Dendritic cell treated with granulocyte-macrophage colony-stimulating factor and Interleukin-4, amounts not matched to agents 40 ng/mL and 50 ng/mL, for 4 days (primary cell): Measurements from ENCODE around the gene CFAP20DC.
"Not testable (repeated sequence)": the region's sequence is repeated elsewhere in the genome, so short reads cannot be mapped to it uniquely, and the experiment has no call there.

Experiments
- H3K27ac Mint-ChIP-seq: one replicate; pipeline ENCODE4 v1.8.0; 2022; ENCODE audit warnings: mild to moderate bottlenecking, mixed read lengths
- H3K27me3 Mint-ChIP-seq: one replicate; pipeline ENCODE4 v1.8.0; 2022; ENCODE audit warnings: mild to moderate bottlenecking, mixed read lengths
- H3K36me3 Mint-ChIP-seq: one replicate; pipeline ENCODE4 v1.8.0; 2022; ENCODE audit warnings: low read depth, mixed read lengths
- H3K4me1 Mint-ChIP-seq: one replicate; pipeline ENCODE4 v1.8.0; 2022; ENCODE audit warnings: low read depth, mixed read lengths
- H3K4me3 Mint-ChIP-seq: one replicate; pipeline ENCODE4 v1.8.0; 2022; ENCODE audit warnings: mild to moderate bottlenecking, moderate library complexity, mixed read lengths
- H3K9me3 Mint-ChIP-seq: one replicate; pipeline ENCODE4 v1.8.0; 2022; ENCODE audit warnings: mixed read lengths
- intact Hi-C: fragments of 100-400 bp; cut with micrococcal nuclease; formaldehyde crosslinking; loops from one replicate; pipeline ENCODE4 v1.15.0; 2022

Gene CFAP20DC

DNA sequence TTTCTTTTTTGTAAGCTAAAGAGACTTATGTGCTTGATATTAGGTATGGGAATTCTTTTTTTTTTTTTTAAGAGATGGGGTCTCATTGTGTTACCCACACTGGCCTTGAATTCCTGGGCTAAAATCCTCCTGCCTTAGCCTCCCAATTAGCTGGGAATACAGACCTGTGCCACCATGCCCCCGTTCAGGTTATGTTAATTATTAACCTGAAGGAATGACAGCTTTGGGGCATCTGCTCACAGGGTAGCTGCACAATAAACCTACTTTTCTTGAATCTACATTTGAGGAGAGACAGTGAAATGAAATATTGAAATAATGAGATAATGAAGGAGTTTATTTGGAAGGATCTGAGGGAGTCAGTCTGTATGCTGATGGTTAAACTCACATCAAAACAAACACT, 225.0 kb downstream of the CFAP20DC start:
- Mint-ChIP-seq H3K27me3 (no peaks in the 10 kb centered on the region), H3K9me3 (no peaks in the 10 kb centered on the region), H3K27ac (no peak overlapping the region), H3K36me3 (no peaks in the 10 kb centered on the region), H3K4me3 (no peak overlapping the region), H3K4me1 (no peaks in the 10 kb centered on the region)
- intact Hi-C loops, result loop anchor here (5.0 kb wide), 1 partner anchor 228 kb away; the partner anchor contains the start of gene CFAP20DC

DNA sequence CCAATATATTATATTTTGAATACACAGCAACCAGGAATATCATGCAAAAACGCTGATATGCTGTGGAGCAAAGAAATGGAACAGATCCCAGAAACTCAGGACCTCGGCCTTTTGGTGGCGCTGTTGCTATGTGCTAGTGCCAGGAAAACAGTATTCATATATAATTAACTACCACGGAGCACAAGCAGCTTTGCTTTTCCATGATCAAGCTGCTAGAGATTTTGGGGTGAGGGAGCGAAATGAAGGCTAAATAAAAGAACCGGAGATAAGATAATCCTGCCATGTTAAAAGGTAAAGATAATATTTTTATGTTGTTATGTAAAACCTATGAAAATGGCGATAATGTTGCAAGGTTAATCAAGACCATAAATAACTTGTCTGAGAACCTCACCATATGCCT, 225.5 kb downstream of the CFAP20DC start:
- H3K36me3 Mint-ChIP-seq, result no peaks in the 10 kb centered on the region
- no peak overlapping the region for H3K27ac Mint-ChIP-seq
- H3K9me3 Mint-ChIP-seq, result no peaks in the 10 kb centered on the region
- H3K4me1 Mint-ChIP-seq, result no peaks in the 10 kb centered on the region
- intact Hi-C loops, result no loop called here
- no peaks in the 10 kb centered on the region for H3K27me3 Mint-ChIP-seq
- H3K4me3 Mint-ChIP-seq, result no peak overlapping the region

DNA sequence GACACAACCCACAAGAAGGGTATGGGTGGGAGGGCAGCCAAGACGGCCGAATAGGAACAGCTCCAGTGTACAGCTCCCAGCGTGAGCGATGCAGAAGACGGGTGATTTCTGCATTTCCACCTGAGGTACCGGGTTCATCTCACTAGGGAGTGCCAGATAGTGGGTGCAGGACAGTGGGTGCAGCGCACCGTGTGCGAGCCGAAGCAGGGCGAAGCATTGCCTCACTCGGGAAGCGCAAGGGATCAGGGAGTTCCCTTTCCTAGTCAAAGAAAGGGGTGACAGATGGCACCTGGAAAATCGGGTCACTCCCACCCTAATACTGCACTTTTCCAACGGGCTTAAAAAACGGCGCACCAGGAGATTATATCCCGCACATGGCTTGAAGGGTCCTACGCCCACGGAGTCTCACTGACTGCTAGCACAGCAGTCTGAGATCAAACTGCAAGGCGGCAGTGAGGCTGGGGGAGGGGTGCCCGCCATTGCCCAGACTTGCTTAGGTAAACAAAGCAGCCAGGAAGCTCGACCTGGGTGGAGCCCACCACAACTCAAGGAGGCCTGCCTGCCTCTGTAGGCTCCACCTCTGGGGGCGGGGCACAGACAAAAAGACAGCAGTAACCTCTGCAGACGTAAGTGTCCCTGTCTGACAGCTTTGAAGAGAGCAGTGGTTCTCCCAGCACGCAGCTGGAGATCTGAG, 243.1 kb downstream of the CFAP20DC start:
- H3K9me3 Mint-ChIP-seq, result peaks cover 20% of the 10 kb centered on the region
- H3K4me3 Mint-ChIP-seq, H3K4me1 Mint-ChIP-seq, H3K27ac Mint-ChIP-seq, H3K36me3 Mint-ChIP-seq, intact Hi-C loops, H3K27me3 Mint-ChIP-seq: not testable (repeated sequence)

GRCh38 chr3:58804914-58805313, 244.9 kb downstream of the CFAP20DC start:
- no peak overlapping the region for H3K27ac Mint-ChIP-seq
- no peak overlapping the region for H3K4me3 Mint-ChIP-seq

GRCh38 chr3:58801541-58801940, 248.3 kb downstream of the CFAP20DC start:
- peaks cover 3% of the 10 kb centered on the region for H3K9me3 Mint-ChIP-seq
- no peak overlapping the region for H3K27ac Mint-ChIP-seq
- H3K4me1 Mint-ChIP-seq, result peaks cover 8% of the 10 kb centered on the region
- H3K27me3 Mint-ChIP-seq, result no peaks in the 10 kb centered on the region
- no peaks in the 10 kb centered on the region for H3K36me3 Mint-ChIP-seq
- intact Hi-C loops, result no loop called here
- no peak overlapping the region for H3K4me3 Mint-ChIP-seq

More at GRCh38 chr3:58804914-58805313, 244.9 kb downstream of the CFAP20DC start:
- no peaks in the 10 kb centered on the region for H3K27me3 Mint-ChIP-seq
- no peaks in the 10 kb centered on the region for H3K36me3 Mint-ChIP-seq
- intact Hi-C loops, result no loop called here
- H3K9me3 Mint-ChIP-seq, result peaks cover 20% of the 10 kb centered on the region
- no peaks in the 10 kb centered on the region for H3K4me1 Mint-ChIP-seq

DNA sequence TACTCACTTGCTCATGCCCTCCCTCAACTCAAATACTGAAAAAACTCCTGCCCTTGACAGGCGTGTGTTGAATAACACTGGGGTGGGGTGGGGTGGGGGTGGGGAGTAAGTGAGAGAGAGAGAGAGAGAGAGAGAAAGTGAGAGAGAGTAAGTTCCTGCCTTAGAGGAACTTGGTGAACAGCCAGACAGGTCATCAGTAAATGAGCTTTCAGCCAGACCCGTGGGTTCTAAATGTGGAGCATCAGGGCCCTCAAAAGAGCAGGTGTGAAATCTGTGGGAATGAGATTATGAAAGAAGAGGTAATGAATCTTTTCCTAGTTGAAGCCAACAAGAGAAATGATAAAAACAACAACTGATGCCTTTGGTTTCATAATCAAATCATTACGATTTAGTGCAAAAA, 248.9 kb downstream of the CFAP20DC start:
- H3K9me3 Mint-ChIP-seq, result no peaks in the 10 kb centered on the region
- peaks cover 8% of the 10 kb centered on the region for H3K4me1 Mint-ChIP-seq
- H3K4me3 Mint-ChIP-seq, result no peak overlapping the region
- intact Hi-C loops, result no loop called here
- no peaks in the 10 kb centered on the region for H3K27me3 Mint-ChIP-seq
- H3K27ac Mint-ChIP-seq, result no peak overlapping the region
- H3K36me3 Mint-ChIP-seq, result no peaks in the 10 kb centered on the region

DNA sequence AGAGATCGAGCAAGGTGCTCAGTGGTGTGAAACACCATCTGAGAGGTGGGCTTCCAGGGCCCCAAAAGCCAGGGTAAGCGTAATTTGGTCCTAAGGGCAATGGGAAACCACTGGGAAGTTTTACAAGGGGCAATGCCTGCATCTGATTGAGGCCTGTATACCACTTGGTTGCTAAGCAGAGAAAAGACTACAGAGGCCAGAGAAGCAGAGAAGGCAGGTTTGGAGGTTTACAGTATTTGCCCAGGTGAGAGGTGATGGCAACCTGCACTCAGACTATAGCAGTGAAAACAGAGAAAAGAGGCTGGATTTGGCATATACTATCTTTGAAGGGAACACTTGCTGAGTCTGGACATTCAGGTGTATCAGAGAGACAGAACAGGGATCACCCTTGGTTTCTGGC, 249.8 kb downstream of the CFAP20DC start:
- Mint-ChIP-seq H3K27ac (no peak overlapping the region), H3K9me3 (no peaks in the 10 kb centered on the region), H3K27me3 (no peaks in the 10 kb centered on the region), H3K4me1 (peaks cover 8% of the 10 kb centered on the region), H3K4me3 (no peak overlapping the region), H3K36me3 (no peaks in the 10 kb centered on the region)
- intact Hi-C loops, result no loop called here

DNA sequence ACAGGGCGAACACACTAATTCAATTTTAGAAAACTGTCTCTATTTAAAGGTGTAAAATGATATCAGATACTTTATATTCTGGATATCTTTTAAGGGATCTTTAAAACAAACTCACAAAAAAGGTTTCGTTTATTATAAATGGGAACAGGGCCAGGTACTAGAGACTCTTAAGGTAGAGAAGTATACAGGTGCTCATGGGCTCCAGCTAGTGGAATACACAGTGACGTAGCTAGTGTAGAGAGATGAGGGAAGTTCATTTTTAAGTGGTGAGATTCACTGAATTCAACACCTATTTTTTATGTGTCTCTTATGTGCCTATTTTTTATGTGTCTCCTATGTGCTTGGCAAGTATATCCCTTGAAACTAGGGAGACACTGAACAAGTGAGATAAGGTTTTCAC, 250.6 kb downstream of the CFAP20DC start:
- no peaks in the 10 kb centered on the region for H3K27me3 Mint-ChIP-seq
- intact Hi-C loops, result no loop called here
- H3K4me3 Mint-ChIP-seq, result no peak overlapping the region
- H3K36me3 Mint-ChIP-seq, result no peaks in the 10 kb centered on the region
- peaks cover 8% of the 10 kb centered on the region for H3K4me1 Mint-ChIP-seq
- H3K9me3 Mint-ChIP-seq, result no peaks in the 10 kb centered on the region
- H3K27ac Mint-ChIP-seq, result no peak overlapping the region

GRCh38 chr3:58798312-58798711, 251.5 kb downstream of the CFAP20DC start:
- Mint-ChIP-seq H3K4me1 (peaks cover 8% of the 10 kb centered on the region), H3K9me3 (no peaks in the 10 kb centered on the region)

DNA sequence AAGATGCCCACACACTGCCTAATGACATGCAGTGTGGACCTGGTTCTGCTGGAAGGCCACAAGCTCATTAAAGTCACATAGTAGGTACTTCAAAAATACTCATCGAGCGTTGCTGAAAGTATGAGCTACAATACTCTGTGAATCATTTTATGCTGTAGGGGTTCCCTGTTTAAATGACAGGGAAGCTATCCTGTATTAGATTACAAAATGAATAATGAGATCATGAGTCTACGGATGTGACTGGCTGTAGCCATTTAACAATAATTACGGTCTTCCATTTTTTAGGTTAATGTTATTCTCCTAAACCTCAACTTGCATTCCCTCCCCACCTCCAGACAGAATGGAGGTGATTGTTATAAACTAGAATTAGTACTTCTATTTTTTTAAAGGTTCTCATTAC, 255.1 kb downstream of the CFAP20DC start:
- no peak overlapping the region for H3K4me3 Mint-ChIP-seq
- H3K36me3 Mint-ChIP-seq, result no peaks in the 10 kb centered on the region
- no peak overlapping the region for H3K27ac Mint-ChIP-seq
- H3K27me3 Mint-ChIP-seq, result no peaks in the 10 kb centered on the region
- H3K9me3 Mint-ChIP-seq, result no peaks in the 10 kb centered on the region
- peaks cover 8% of the 10 kb centered on the region for H3K4me1 Mint-ChIP-seq
- intact Hi-C loops, result no loop called here

More at GRCh38 chr3:58798312-58798711, 251.5 kb downstream of the CFAP20DC start:
- H3K4me3 Mint-ChIP-seq, result no peak overlapping the region
- no peaks in the 10 kb centered on the region for H3K36me3 Mint-ChIP-seq
- no peak overlapping the region for H3K27ac Mint-ChIP-seq
- no peaks in the 10 kb centered on the region for H3K27me3 Mint-ChIP-seq
- intact Hi-C loops, result no loop called here

GRCh38 chr3:58793938-58794337, 255.9 kb downstream of the CFAP20DC start:
- no peak overlapping the region for H3K4me3 Mint-ChIP-seq
- intact Hi-C loops, result no loop called here
- no peaks in the 10 kb centered on the region for H3K27me3 Mint-ChIP-seq
- H3K27ac Mint-ChIP-seq, result no peak overlapping the region
- H3K4me1 Mint-ChIP-seq, result peaks cover 8% of the 10 kb centered on the region
- H3K9me3 Mint-ChIP-seq, result no peaks in the 10 kb centered on the region
- H3K36me3 Mint-ChIP-seq, result no peaks in the 10 kb centered on the region

DNA sequence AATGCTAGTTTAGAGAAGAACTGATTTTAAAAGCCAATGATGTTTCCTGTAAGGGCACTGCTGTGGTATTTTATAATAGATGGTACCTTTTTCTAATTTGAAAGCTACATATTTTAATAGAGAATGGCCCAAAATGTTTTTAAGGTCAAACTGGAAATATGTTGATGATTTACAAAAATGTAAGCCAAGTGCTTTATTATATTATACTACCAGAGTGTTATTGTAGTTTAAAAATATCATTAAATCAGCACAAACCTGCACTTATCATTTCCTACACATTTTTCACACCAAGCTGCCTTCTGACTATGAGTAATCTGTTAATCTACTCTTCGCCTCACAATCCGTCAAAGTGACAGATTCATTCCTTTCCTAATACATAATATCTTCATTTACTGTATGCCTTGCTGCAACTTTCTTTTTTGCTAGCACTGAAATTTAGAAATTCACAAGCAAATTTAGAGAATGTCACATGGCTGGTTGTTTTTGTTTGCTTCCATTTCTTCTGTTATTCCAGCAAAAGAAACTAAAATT, 256.8 kb downstream of the CFAP20DC start:
- H3K27ac Mint-ChIP-seq, result no peak overlapping the region
- intact Hi-C loops, result no loop called here
- no peak overlapping the region for H3K4me3 Mint-ChIP-seq
- no peaks in the 10 kb centered on the region for H3K9me3 Mint-ChIP-seq
- no peaks in the 10 kb centered on the region for H3K36me3 Mint-ChIP-seq
- no peaks in the 10 kb centered on the region for H3K27me3 Mint-ChIP-seq
- peaks cover under 1% of the 10 kb centered on the region for H3K4me1 Mint-ChIP-seq

DNA sequence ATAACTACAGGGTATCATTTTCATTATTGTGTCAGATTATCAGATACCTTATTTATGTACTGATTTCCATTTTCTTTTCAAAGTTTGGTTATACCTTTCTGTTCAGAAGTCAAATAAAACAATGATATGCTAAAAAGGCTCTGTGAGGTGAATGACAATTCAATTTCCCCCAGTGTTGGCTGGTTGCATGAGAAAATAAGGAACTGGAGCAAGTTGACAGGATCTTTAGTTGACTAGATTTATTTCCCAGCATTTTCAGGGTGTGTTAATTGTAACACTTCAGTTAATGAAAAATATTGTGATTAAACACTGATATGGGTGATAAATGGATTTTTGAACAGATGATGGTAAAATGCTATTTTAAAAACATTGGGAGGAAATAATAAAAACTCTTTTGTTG, 260.4 kb downstream of the CFAP20DC start:
- peaks cover 2% of the 10 kb centered on the region for H3K27me3 Mint-ChIP-seq
- no peaks in the 10 kb centered on the region for H3K36me3 Mint-ChIP-seq
- intact Hi-C loops, result no loop called here
- H3K4me3 Mint-ChIP-seq, result no peak overlapping the region
- no peaks in the 10 kb centered on the region for H3K4me1 Mint-ChIP-seq
- no peak overlapping the region for H3K27ac Mint-ChIP-seq
- H3K9me3 Mint-ChIP-seq, result no peaks in the 10 kb centered on the region

DNA sequence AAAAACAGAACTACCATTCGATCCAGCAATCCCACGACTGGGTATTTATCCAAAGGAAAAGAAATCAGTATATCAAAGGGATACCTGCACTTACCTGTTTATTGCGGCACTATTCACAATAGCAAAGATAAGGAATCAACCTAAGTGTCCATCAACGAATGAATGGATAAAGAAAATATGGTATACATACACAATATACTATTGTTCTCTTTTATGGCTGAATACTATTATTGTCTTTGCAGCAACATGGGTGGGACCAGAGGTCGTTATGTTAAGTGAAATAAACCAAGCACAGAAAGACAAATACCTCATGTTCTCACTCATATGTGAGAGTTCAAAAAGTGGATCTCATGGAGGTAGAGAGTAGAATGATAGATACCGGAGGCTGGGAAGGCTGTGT, 264.9 kb downstream of the CFAP20DC start:
- no peaks in the 10 kb centered on the region for H3K36me3 Mint-ChIP-seq
- intact Hi-C loops, result no loop called here
- no peak overlapping the region for H3K27ac Mint-ChIP-seq
- H3K27me3 Mint-ChIP-seq, result peaks cover 2% of the 10 kb centered on the region
- H3K9me3 Mint-ChIP-seq, result peaks cover 17% of the 10 kb centered on the region
- no peak overlapping the region for H3K4me3 Mint-ChIP-seq
- H3K4me1 Mint-ChIP-seq, result no peaks in the 10 kb centered on the region

DNA sequence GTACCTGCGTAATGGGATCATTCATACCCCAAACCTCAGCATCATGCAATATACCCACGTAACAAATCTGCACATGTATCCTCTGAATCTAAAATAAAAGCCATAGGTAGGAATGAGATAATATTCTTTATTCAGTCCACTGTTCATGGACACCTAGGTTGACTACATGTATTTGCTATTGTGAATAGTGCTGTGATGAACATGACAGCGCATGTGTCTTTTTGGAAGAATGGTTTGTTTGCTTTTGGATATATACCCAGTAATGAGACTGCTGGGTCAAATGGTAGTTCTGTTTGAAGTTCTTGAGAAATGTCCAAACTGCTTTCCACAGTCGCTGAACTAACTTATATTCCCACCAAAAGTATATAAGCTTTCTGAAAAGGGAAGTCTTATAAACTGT, 265.4 kb downstream of the CFAP20DC start:
- Mint-ChIP-seq H3K27ac (no peak overlapping the region), H3K27me3 (peaks cover 2% of the 10 kb centered on the region), H3K9me3 (peaks cover 21% of the 10 kb centered on the region), H3K4me1 (no peaks in the 10 kb centered on the region), H3K36me3 (no peaks in the 10 kb centered on the region), H3K4me3 (no peak overlapping the region)
- intact Hi-C loops, result no loop called here
